ENCODE results near the gene ZNF552. TPM values are rescaled to one million over a fixed set of nuclear protein-coding genes. Genes with fewer than 3 reads are reported as not detected.

Gene ZNF552
- total RNA-seq, 1 experiment from 2014 or later: 12.0 TPM

GRCh38 chr19:57816652-57817051, 1.9 kb upstream of the ZNF552 start:
- no peak overlapping the region for H3K4me3 ChIP-seq (ENCODE audit: low read length)
- ChIA-PET POLR2A (ENCODE audit: unreplicated experiment) (no interaction called here), CTCF (no interaction called here)
- H3K27me3 ChIP-seq (ENCODE audit: low read length): no peaks in the 10 kb centered on the region
- no peak overlapping the region for H3K27ac ChIP-seq (ENCODE audit: low read length)
- H3K4me2 ChIP-seq (ENCODE audit: low read length): no peak overlapping the region
- H4K20me1 ChIP-seq (ENCODE audit: low read length): no peaks in the 10 kb centered on the region
- no peaks in the 10 kb centered on the region for H3F3A ChIP-seq (ENCODE audit: low read length, unreplicated experiment)
- no peak for ATAC-seq
- peaks cover 53% of the 10 kb centered on the region for H3K79me2 ChIP-seq (ENCODE audit: low read length)
- H3K9me2 ChIP-seq (replicated peaks; ENCODE audit: low read length): no peaks in the 10 kb centered on the region
- TF ChIP-seq EZH2phosphoT487 (IDR thresholded peaks at IDR 0.05; ENCODE audit: borderline replicate concordance, low read length) (no peak), CTCF (conservative IDR thresholded peaks at IDR 0.05; ENCODE audit: low read depth, low read length) (no peak), EZH2 (IDR thresholded peaks at IDR 0.05; ENCODE audit: low read length, unreplicated experiment) (no peak)
- intact Hi-C loops (cut with micrococcal nuclease): loop anchor here (10.0 kb wide), 2 partner anchors 182 to 338 kb away; partner anchors contain the start of genes ZNF211 and ZNF329
- peaks cover 5% of the 10 kb centered on the region for H3K36me3 ChIP-seq (ENCODE audit: low read depth, low read length)
- DNase-seq: no peak
- no peak overlapping the region for H3K9ac ChIP-seq (ENCODE audit: low read length)
- no peaks in the 10 kb centered on the region for H3K9me3 ChIP-seq (ENCODE audit: low read length)
- no TSS peak for BruUV-seq (replicated peaks)
- no peak overlapping the region for H2AFZ ChIP-seq (ENCODE audit: low read length)
- peaks cover 17% of the 10 kb centered on the region for H3K4me1 ChIP-seq (ENCODE audit: insufficient read depth, low read length)

GRCh38 chr19:57815247-57816075, 748 bp upstream of the ZNF552 start:
- peak overlapping the region; percentile 98 for H3K4me2 ChIP-seq (ENCODE audit: low read length)
- H3K9me2 ChIP-seq (replicated peaks; ENCODE audit: low read length): no peaks in the 10 kb centered on the region
- peaks cover 10% of the 10 kb centered on the region for H3K4me1 ChIP-seq (ENCODE audit: insufficient read depth, low read length)
- intact Hi-C loops (cut with micrococcal nuclease): loop anchor here (2.0 to 10.0 kb wide), 3 partner anchors 69 to 339 kb away; partner anchors contain the start of genes ZNF211, ZNF329 and ZNF776
- peaks cover 5% of the 10 kb centered on the region; the same call in 1 of the 2 replicates for H3K36me3 ChIP-seq (ENCODE audit: low read depth, low read length)
- H3K4me3 ChIP-seq (ENCODE audit: low read length): peak overlapping the region; percentile 80; the same call in 1 of the 2 replicates
- ATAC-seq: no peak
- no peak overlapping the region for H3K27ac ChIP-seq (ENCODE audit: low read length)
- ChIA-PET POLR2A (ENCODE audit: unreplicated experiment) (interaction anchor here (0.6 kb wide), 1 partner anchor 13 kb away, joined by 3 read pairs; no protein-coding TSS in a partner anchor), CTCF (interaction anchor here (0.6 kb wide), 1 partner anchor 1843 kb away, joined by 5 read pairs; no protein-coding TSS in a partner anchor)
- no peaks in the 10 kb centered on the region for H3K27me3 ChIP-seq (ENCODE audit: low read length)
- no peaks in the 10 kb centered on the region for H3F3A ChIP-seq (ENCODE audit: low read length, unreplicated experiment)
- TF ChIP-seq CTCF (conservative IDR thresholded peaks at IDR 0.05; ENCODE audit: low read depth, low read length): no peak
- no peak for TF ChIP-seq EZH2phosphoT487 (IDR thresholded peaks at IDR 0.05; ENCODE audit: borderline replicate concordance, low read length)
- TF ChIP-seq EZH2 (IDR thresholded peaks at IDR 0.05; ENCODE audit: low read length, unreplicated experiment): no peak
- H4K20me1 ChIP-seq (ENCODE audit: low read length): no peaks in the 10 kb centered on the region
- no peak overlapping the region for H3K9ac ChIP-seq (ENCODE audit: low read length)
- DNase-seq: no peak
- H3K9me3 ChIP-seq (ENCODE audit: low read length): no peaks in the 10 kb centered on the region
- peaks cover 42% of the 10 kb centered on the region for H3K79me2 ChIP-seq (ENCODE audit: low read length)
- no TSS peak for BruUV-seq (replicated peaks)
- peak overlapping the region; percentile 67 for H2AFZ ChIP-seq (ENCODE audit: low read length)

Measured in PC-3 (cell line).